Bronchial epithelial cell (primary cell): ENCODE data around the gene TRAF3IP1. TPM values are rescaled to one million over a fixed set of nuclear protein-coding genes. Genes with fewer than 3 reads are reported as not detected.
"Not testable (repeated sequence)": the region's sequence is repeated elsewhere in the genome, so short reads cannot be mapped to it uniquely, and the experiment has no call there.

Experiments
- DNase-seq: peaks from one replicate; pipeline ENCODE4 v3.0.0-alpha.2; 2010; ENCODE audit warnings: low read depth
- FAIRE-seq: peaks from 2 replicates; lab custom pipeline; 2011; peaks lifted over from hg19 to GRCh38; lab: Jason Lieb, UNC
- H3K27me3 ChIP-seq: 2 replicates; pipeline ENCODE4 v1.5.1; 2011; ENCODE audit warnings: low read length; ENCODE audit not compliant: control insufficient read depth, insufficient read depth
- H3K36me3 ChIP-seq: 2 replicates; pipeline ENCODE4 v1.5.1; 2011; ENCODE audit warnings: low read length; ENCODE audit not compliant: control insufficient read depth, insufficient read depth
- H3K4me3 ChIP-seq: 2 replicates; pipeline ENCODE4 v1.5.1; 2011; ENCODE audit warnings: mild to moderate bottlenecking, low read depth, low read length, control low read depth
- CTCF ChIP-seq: IDR thresholded peaks from 2 replicates; pipeline ENCODE4 v1.5.1; 2011; ENCODE audit warnings: mild to moderate bottlenecking, moderate library complexity, low read length, control low read depth, inconsistent platforms; ENCODE audit not compliant: insufficient read depth, severe bottlenecking
- total RNA-seq: library from RNA; depleted of rRNA; stranded (reverse); fragments of >200 nt; gene quantifications from 2 replicates; pipeline ENCODE4 v1.2.1, GENCODE V29; 2014

TRAF3IP1 gene
- total RNA-seq, 1 donor from 2014 or later, result 9.2 TPM

- peaks cover 1% of the 10 kb centered on the region for H3K36me3 ChIP-seq
- FAIRE-seq (peak; percentile 75), DNase-seq (no peak)
- H3K4me3 ChIP-seq, result no peak overlapping the region
- H3K27me3 ChIP-seq, result no peaks in the 10 kb centered on the region
- TF ChIP-seq CTCF, result no peak
Observed at GRCh38 chr2:238403632-238404405, 83.5 kb downstream of the TRAF3IP1 start.

GRCh38 chr2:238404406-238405216 lies 84.3 kb downstream of the TRAF3IP1 start:
- DNase-seq (no peak), FAIRE-seq (no peak)
- H3K36me3 ChIP-seq, result peaks cover 1% of the 10 kb centered on the region
- H3K4me3 ChIP-seq, result no peak overlapping the region
- no peaks in the 10 kb centered on the region for H3K27me3 ChIP-seq
- TF ChIP-seq CTCF, result no peak

GRCh38 chr2:238405217-238405555 lies 84.9 kb downstream of the TRAF3IP1 start:
- H3K27me3 ChIP-seq, H3K36me3 ChIP-seq, H3K4me3 ChIP-seq, FAIRE-seq, DNase-seq: not testable (repeated sequence)

- H3K27me3 ChIP-seq, result no peaks in the 10 kb centered on the region
- H3K4me3 ChIP-seq, result no peak overlapping the region
- H3K36me3 ChIP-seq, result peaks cover 1% of the 10 kb centered on the region
- TF ChIP-seq CTCF, result no peak
- DNase-seq (no peak), FAIRE-seq (no peak)
Observed at GRCh38 chr2:238406221-238406997, 86.1 kb downstream of the TRAF3IP1 start.

GRCh38 chr2:238406998-238407285 lies 86.6 kb downstream of the TRAF3IP1 start:
- Histone ChIP-seq H3K27me3 (no peaks in the 10 kb centered on the region), H3K36me3 (peaks cover 1% of the 10 kb centered on the region), H3K4me3 (no peak overlapping the region)
- TF ChIP-seq CTCF, result no peak
- no peak for FAIRE-seq
- DNase-seq, result no peak

- Histone ChIP-seq H3K36me3 (peaks cover 1% of the 10 kb centered on the region), H3K4me3 (no peak overlapping the region), H3K27me3 (no peaks in the 10 kb centered on the region)
- FAIRE-seq, result no peak
- TF ChIP-seq CTCF, result no peak
- DNase-seq, result no peak
Observed at GRCh38 chr2:238407566-238407965, 87.2 kb downstream of the TRAF3IP1 start.
